Fibroblast of peridontal ligament (primary cell): Measurements from ENCODE around the gene CD63.

Experiments used
- DNase-seq: peaks from one replicate; pipeline ENCODE4 v3.0.0-alpha.2; 2010; ENCODE audit errors: extremely low read depth

CD63 gene

DNA sequence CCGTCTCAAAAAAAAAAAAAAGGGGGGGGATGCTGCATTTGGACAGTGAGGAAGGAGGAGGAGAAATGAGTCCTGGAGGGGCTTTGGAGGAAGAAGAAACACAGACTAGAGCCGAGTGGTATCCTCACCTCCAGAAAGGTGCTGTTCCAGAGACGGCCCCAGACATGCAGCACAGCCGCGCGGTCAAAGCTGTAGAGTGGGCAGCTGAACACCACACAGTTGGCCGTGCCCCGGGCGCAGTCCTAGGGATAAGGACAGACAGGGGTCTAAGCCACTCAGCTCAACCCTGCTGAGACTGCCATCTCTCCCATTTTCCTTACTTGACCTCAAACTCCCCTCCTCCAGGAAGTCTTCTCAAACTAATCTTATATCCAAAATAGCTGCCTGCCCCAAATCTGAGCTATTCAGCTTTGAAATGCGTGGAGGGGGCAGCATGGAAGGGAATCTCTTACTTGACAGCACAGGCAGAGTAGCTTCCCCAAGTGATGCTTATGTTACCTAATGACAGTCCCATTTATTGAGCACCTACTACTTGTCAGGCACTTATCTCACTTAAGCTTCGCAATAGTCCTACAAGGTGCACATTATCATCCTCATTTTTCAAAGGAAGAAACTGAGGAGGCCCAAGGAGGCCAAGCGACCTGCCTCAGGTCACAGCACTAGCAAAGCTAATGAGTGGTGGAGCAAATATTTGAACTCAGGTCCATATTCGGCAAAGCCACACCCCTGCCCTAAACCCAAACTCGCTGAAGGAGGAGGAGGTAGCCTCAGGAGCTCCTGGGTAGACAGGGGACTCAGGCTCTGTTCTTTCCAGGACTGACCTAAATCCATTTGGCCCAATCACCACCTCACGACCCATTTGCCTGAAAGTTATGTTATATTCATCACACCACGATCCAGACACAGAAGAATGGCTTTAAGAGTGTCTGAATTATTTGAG is 39.8 kb downstream of the CD63 start:
- DNase-seq = no peak

DNA sequence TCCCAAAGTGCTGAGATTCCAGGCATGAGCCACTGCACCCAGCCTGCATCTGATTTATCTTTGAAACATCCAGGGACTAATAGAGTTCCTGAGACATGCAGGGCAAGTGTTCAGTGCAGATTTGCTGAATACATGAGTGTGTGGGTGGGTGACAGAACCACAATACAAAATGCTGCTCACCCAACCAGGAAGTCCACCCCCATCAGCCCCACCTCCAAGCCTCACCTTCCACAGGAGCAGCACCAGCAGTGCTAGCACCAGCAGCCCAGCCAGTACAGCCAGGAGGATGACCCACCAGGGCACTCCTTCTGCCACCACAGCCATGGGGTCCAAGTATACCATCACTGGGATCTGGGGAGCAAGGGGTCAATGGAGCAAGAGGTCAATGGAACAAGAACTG is 41.1 kb downstream of the CD63 start:
- DNase-seq = no peak

DNA sequence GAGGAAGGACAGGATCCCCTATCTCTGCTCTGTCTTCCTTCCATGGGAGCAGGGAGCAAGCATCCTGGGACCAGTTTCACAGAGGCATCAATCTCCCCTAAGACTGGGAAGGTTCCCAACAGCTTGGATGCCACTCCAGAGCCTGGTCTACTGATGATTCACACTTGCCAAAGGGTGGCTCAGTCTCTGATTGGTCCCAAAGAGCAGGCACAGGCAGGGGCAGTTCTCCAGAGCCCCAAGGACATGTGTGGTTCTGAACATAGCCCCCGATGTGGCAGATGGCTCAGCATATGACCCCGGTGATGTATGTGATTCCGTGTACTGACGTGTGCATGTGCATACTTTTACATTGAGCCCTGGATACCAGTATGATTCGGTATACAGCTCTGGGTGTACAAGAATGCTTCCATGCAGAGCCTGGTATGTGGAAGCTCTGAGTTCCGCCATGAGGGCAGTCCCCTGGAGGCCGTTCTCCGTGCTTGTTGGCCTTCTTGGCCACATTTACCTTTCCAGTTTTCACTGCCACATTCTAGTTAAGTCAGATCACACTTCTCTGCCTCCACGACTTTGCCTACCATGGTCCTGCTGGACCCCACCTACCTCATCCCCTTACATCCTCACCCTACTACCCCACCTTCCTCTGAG is 42.3 kb downstream of the CD63 start:
- no peak for DNase-seq

GRCh38 chr12:55685671-55686070 is 43.1 kb downstream of the CD63 start:
- DNase-seq = no peak

DNA sequence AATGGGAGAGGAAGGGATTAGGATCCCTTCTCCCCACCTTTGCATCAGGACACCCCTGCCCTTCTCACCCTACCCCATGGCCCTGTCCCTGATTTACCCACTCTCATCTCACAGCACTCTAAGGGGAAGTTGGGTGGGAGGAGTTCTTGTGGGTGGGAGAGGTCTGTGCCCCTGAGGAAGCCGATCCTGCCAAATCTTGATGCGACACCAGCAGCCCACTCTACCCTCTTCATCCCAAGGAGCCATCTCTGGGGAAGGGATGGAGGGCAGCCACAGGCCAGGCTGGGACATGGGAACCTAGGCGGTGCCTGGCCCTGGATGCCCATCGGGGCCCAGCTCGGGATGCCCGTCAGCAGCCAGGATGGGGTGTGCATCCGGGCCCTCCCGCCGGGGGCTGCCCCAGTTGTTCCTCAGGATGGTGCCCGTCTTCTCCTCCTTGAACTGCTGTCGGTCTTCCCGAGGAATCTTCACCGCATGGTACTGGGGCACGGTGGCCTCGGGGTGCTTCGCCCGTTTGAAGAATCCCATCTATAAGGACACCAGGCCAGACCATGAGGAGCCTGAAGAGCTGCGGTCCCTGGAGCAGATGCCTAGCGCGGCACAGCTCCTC is 43.9 kb downstream of the CD63 start:
- no peak for DNase-seq

DNA sequence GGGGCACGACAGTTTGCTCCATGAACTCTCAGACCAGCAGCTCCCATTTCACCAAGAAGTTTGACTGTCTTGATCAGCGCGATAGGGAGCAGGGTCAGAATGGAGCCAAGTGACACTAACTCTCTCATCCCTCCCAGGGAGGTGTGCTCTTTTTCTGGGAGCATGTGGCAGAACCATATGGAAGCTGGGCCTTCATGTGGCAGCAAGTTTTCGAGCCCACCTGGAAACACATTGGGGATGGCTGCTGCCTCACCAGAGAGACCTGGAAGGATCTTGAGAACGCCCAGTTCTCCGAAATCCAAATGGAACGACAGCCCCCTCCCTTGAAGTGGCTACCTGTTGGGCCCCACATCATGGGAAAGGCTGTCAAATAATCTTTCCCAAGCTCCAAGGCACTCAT is 45.1 kb downstream of the CD63 start:
- DNase-seq = no peak

GRCh38 chr12:55682087-55682796 is 46.6 kb downstream of the CD63 start:
- DNase-seq = no peak

DNA sequence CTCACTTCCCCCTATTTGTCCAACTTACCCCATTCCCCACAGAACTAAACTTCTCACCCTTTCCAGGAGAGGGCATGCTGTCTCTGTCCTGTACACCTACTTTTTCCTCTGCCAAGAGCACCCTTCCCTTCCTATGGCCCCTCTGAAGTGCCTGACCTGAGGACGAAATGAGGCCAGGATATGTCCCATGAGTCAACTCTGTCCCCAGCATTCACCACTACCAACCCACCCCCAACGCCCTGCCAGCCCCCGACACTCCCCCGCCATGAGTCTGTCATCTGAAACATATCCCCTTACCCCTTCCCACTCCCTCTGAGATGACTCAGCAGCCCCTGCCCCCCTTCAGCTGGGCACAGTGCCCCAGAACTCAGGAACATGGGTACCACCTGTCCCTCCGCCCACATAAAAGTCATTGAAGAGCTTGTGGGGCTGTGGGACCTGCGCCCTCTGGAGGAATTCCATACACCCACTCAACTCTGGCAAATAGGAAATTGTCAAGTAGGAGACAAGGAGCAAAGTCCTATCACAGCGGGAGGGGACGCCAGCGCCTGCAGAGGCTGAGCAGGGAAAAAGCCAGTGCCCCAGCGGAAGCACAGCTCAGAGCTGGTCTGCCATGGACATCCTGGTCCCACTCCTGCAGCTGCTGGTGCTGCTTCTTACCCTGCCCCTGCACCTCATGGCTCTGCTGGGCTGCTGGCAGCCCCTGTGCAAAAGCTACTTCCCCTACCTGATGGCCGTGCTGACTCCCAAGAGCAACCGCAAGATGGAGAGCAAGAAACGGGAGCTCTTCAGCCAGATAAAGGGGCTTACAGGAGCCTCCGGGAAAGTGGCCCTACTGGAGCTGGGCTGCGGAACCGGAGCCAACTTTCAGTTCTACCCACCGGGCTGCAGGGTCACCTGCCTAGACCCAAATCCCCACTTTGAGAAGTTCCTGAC is 47.4 kb downstream of the CD63 start:
- peak; percentile 60 for DNase-seq

GRCh38 chr12:55679691-55680090 is 49.1 kb downstream of the CD63 start:
- no peak for DNase-seq

GRCh38 chr12:55676707-55677106 is 52.1 kb downstream of the CD63 start:
- DNase-seq = no peak

- no peak for DNase-seq
Observed at GRCh38 chr12:55675666-55676065, 53.1 kb downstream of the CD63 start.
